K562 (cell line): ENCODE data around the gene FANCI. TPM values are rescaled to one million over a fixed set of nuclear protein-coding genes. Genes with fewer than 3 reads are reported as not detected.

Experiments
- ASH1L ChIP-seq: fragments of 450-650 bp; IDR thresholded peaks from 2 replicates; pipeline ENCODE4 v1.6.1; 2018; ENCODE audit warnings: borderline replicate concordance, mild to moderate bottlenecking, low read depth; ENCODE audit not compliant: partially characterized antibody
- ATF7 ChIP-seq: fragments of 450-650 bp; IDR thresholded peaks from 2 replicates; pipeline ENCODE4 v1.7.1; 2014; ENCODE audit warnings: mild to moderate bottlenecking, moderate library complexity
- CAMTA2 ChIP-seq: fragments of 250-450 bp; sonication (Bioruptor Pico); conservative IDR thresholded peaks from 2 replicates; pipeline ENCODE4 v1.5.1; 2022
- CHCHD3 ChIP-seq: fragments of 250-450 bp; sonication (Bioruptor Pico); IDR thresholded peaks from 2 replicates; pipeline ENCODE4 v2.1.2; 2022; ENCODE audit warnings: mild to moderate bottlenecking
- DMBX1 ChIP-seq: fragments of 250-450 bp; sonication (Bioruptor Pico); IDR thresholded peaks from 2 replicates; pipeline ENCODE4 v1.8.0; 2022; ENCODE audit warnings: inconsistent platforms, mild to moderate bottlenecking, moderate library complexity, borderline replicate concordance
- DNMT1 ChIP-seq: fragments of 450-650 bp; IDR thresholded peaks from 2 replicates; pipeline ENCODE4 v1.6.1; 2016; ENCODE audit warnings: antibody characterized with exemption, mild to moderate bottlenecking
- ELF2 ChIP-seq: fragments of 250-450 bp; sonication (Bioruptor Pico); IDR thresholded peaks from 2 replicates; pipeline ENCODE4 v1.5.0; 2021; ENCODE audit warnings: mild to moderate bottlenecking
- FIP1L1 ChIP-seq: fragments of 200-400 bp; formaldehyde crosslinking; IDR thresholded peaks from 2 replicates; pipeline ENCODE4 v1.6.1; 2018; ENCODE audit warnings: mild to moderate bottlenecking, low read depth, low read length; ENCODE audit not compliant: poor library complexity, severe bottlenecking
- GTF3C2 ChIP-seq: IDR thresholded peaks from 3 replicates; pipeline ENCODE4 v1.6.1; 2011; ENCODE audit warnings: borderline replicate concordance, mild to moderate bottlenecking, moderate library complexity; ENCODE audit not compliant: insufficient read length; ENCODE audit errors: extremely low read depth
- MAFF ChIP-seq: IDR thresholded peaks from 2 replicates; pipeline ENCODE4 v1.6.1; 2012; ENCODE audit warnings: low read length, improper control_type of control experiment
- NR2C2 ChIP-seq, 2 experiments: fragments of 200-800 bp in 1 of 2; sonication (Bioruptor generic) in 1 of 2; sonication (generic) in 1 of 2; formaldehyde crosslinking in 1 of 2; IDR thresholded peaks; 2 replicates each; pipeline versions ENCODE4 v1.6.1 to v1.8.0; 2016 to 2022; ENCODE audit warnings: mild to moderate bottlenecking in 1 of 2, missing compliant biosample characterization in 1 of 2, missing genetic modification characterization in 1 of 2, missing genetic modification reagents in 1 of 2
- PHTF2 ChIP-seq: fragments of 250-450 bp; sonication (Bioruptor Pico); IDR thresholded peaks from 2 replicates; pipeline ENCODE4 v1.5.0; 2021; ENCODE audit warnings: mild to moderate bottlenecking
- POLR2G ChIP-seq: fragments of 200-400 bp; formaldehyde crosslinking; IDR thresholded peaks from 2 replicates; pipeline ENCODE4 v1.6.1; 2017; ENCODE audit warnings: low read depth, mild to moderate bottlenecking, antibody characterized with exemption, low read length, moderate library complexity
- PPARD ChIP-seq: fragments of 250-450 bp; sonication (Bioruptor Pico); IDR thresholded peaks from 2 replicates; pipeline ENCODE4 v1.8.0; 2022; ENCODE audit warnings: inconsistent platforms, mild to moderate bottlenecking, moderate library complexity
- RAD21 ChIP-seq, 2 experiments: fragments of 250-450 bp in 1 of 2; fragments of 450-650 bp in 1 of 2; sonication (Bioruptor Pico) in 1 of 2; formaldehyde crosslinking in 1 of 2; IDR thresholded peaks in 1 of 2; conservative IDR thresholded peaks in 1 of 2; 2 replicates each; pipeline versions ENCODE4 v1.4.0 to v1.8.0; 2020 to 2022; ENCODE audit warnings: mild to moderate bottlenecking in 2 of 2, moderate library complexity in 1 of 2
- SAFB ChIP-seq: fragments of 200-400 bp; formaldehyde crosslinking; IDR thresholded peaks from 2 replicates; pipeline ENCODE4 v1.6.1; 2017; ENCODE audit warnings: low read depth, low read length, borderline replicate concordance
- SETDB1 ChIP-seq: IDR thresholded peaks from one replicate; pipeline ENCODE4 v1.6.1; 2012; ENCODE audit warnings: low read length, control low read depth, inconsistent platforms
- SPI1 ChIP-seq: IDR thresholded peaks from 2 replicates; pipeline ENCODE4 v1.6.1; 2011; ENCODE audit warnings: low read depth, low read length, control low read depth, borderline replicate concordance
- TBP ChIP-seq: optimal IDR thresholded peaks from 2 replicates; pipeline ENCODE3; 2011; ENCODE audit warnings: low read depth, low read length, improper control_type of control experiment
- ZEB2 ChIP-seq: fragments of 450-650 bp; IDR thresholded peaks from 2 replicates; pipeline ENCODE4 v1.6.1; 2016
- ZNF212 ChIP-seq: fragments of 450-650 bp; formaldehyde crosslinking; IDR thresholded peaks from 2 replicates; pipeline ENCODE4 v1.4.0; 2020; ENCODE audit warnings: mild to moderate bottlenecking
- ZNF311 ChIP-seq: fragments of 250-450 bp; sonication (Bioruptor Pico); IDR thresholded peaks from 2 replicates; pipeline ENCODE4 v1.4.0; 2020; ENCODE audit warnings: mild to moderate bottlenecking, moderate library complexity
- ZNF398 ChIP-seq: fragments of 250-450 bp; sonication (Bioruptor Pico); IDR thresholded peaks from 2 replicates; pipeline ENCODE4 v1.8.0; 2021; ENCODE audit warnings: moderate library complexity, mild to moderate bottlenecking, inconsistent platforms
- ZNF408 ChIP-seq: fragments of 250-450 bp; sonication (Bioruptor Pico); IDR thresholded peaks from 2 replicates; pipeline ENCODE4 v1.4.0; 2020; ENCODE audit warnings: low read depth, mild to moderate bottlenecking, moderate library complexity
- polyA plus RNA-seq, 8 experiments: library from polyadenylated mRNA; depleted of rRNA in 4 of 8; stranded (reverse) in 5 of 8; unstranded in 3 of 8; fragments of >200 nt; fragmentation: Nextera tagmentation in 2 of 8; fragmentation: Illumina TruSeq in 1 of 8; extraction: Ambion mirVana in 2 of 8; extraction: Trizol in 1 of 8; gene quantifications; 2 replicates each; pipeline versions ENCODE4 v1.2.1 to v1.2.3, GENCODE V29; 2011 to 2014; ENCODE audit warnings: inconsistent platforms in 1 of 8, missing spikeins in 1 of 8
- total RNA-seq, 7 experiments: library from RNA; depleted of rRNA in 6 of 7; stranded (reverse); fragments of >200 nt in 6 of 7; fragmentation: Illumina TruSeq in 2 of 7; extraction: Trizol in 2 of 7; gene quantifications; 2 replicates each; pipeline versions ENCODE4 v1.2.1 to v1.2.3, GENCODE V29; 2011 to 2021; ENCODE audit warnings: low replicate concordance in 1 of 7

The FANCI gene
- total and polyA plus RNA-seq, 9 of the 15 experiments (the other 6 are each of a cell fraction or from before 2014, with no cell fraction given): 72.1 to 165 (median 131) TPM

GRCh38 chr15:89358755-89359439 is 115.1 kb downstream of the FANCI start (continued):
- TF ChIP-seq ASH1L: no peak
- no peak for TF ChIP-seq PPARD (CRISPR knock-in tag)
- 0 out of 2 replicates have a peak, but pooled peaks have one; percentile 36 for TF ChIP-seq POLR2G
- TF ChIP-seq ZEB2: no peak
- no peak for TF ChIP-seq ZNF212 (CRISPR knock-in tag)
- TF ChIP-seq FIP1L1: no peak
- TF ChIP-seq ZNF398 (CRISPR knock-in tag): no peak
- TF ChIP-seq SETDB1: no peak
- no peak for TF ChIP-seq GTF3C2
- no peak for TF ChIP-seq DNMT1
- TF ChIP-seq NR2C2 (CRISPR knock-in tag; IDR thresholded peaks at IDR 0.05): no peak
- TF ChIP-seq NR2C2 (tag; IDR thresholded peaks at IDR 0.05): no peak
- no peak for TF ChIP-seq PHTF2 (CRISPR knock-in tag)
- peak; percentile 92 to 93 for TF ChIP-seq RAD21 (CRISPR knock-in tag; conservative IDR thresholded peaks at IDR 0.05 in 1 of 2, IDR thresholded peaks at IDR 0.05 in 1 of 2)
- no peak for TF ChIP-seq ZNF408 (CRISPR knock-in tag)
- TF ChIP-seq SPI1: no peak
- no peak for TF ChIP-seq MAFF
- peak; percentile 69 for TF ChIP-seq ATF7
- TF ChIP-seq CAMTA2 (CRISPR knock-in tag): no peak
- no peak for TF ChIP-seq ZNF311
- no peak for TF ChIP-seq CHCHD3 (CRISPR knock-in tag)
- TF ChIP-seq TBP: no peak
- 0 out of 2 replicates have a peak, but pooled peaks have one; percentile 11 for TF ChIP-seq DMBX1 (CRISPR knock-in tag)
- peak; percentile 74 for TF ChIP-seq SAFB
- TF ChIP-seq ELF2 (CRISPR knock-in tag): no peak
